Ectodermal cell (in vitro differentiated cells): Measurements from ENCODE around the gene SEPTIN11.

Experiments
- H3K27ac ChIP-seq: 2 replicates; pipeline ENCODE4 v1.7.0; 2013; ENCODE audit warnings: mild to moderate bottlenecking, low read depth, low read length; ENCODE audit not compliant: insufficient read depth, poor library complexity, severe bottlenecking
- H3K27me3 ChIP-seq: 2 replicates; pipeline ENCODE4 v1.7.0; 2013; ENCODE audit warnings: mild to moderate bottlenecking, low read length; ENCODE audit not compliant: insufficient read depth, control insufficient read depth, poor library complexity, severe bottlenecking
- H3K36me3 ChIP-seq: one replicate; pipeline ENCODE4 v1.7.0; 2013; ENCODE audit warnings: low read length; ENCODE audit not compliant: control insufficient read depth, insufficient read depth
- H3K4me1 ChIP-seq: one replicate; pipeline ENCODE4 v1.7.0; 2013; ENCODE audit warnings: low read length; ENCODE audit not compliant: control insufficient read depth, insufficient read depth
- H3K4me3 ChIP-seq: 2 replicates; pipeline ENCODE4 v1.7.0; 2013; ENCODE audit warnings: low read depth, low read length, control low read depth; ENCODE audit not compliant: insufficient read depth
- H3K9me3 ChIP-seq: 2 replicates; pipeline ENCODE4 v1.7.0; 2013; ENCODE audit warnings: mild to moderate bottlenecking, low read length, moderate library complexity; ENCODE audit not compliant: control insufficient read depth
- WGBS, 2 experiments: methylation state at CpG; one replicate each; pipeline ENCODE4 v1.1.7; 2013; ENCODE audit warnings: missing lambda C conversion rate in 2 of 2; 5-methylcytosine and 5-hydroxymethylcytosine counted together

SEPTIN11 gene

DNA sequence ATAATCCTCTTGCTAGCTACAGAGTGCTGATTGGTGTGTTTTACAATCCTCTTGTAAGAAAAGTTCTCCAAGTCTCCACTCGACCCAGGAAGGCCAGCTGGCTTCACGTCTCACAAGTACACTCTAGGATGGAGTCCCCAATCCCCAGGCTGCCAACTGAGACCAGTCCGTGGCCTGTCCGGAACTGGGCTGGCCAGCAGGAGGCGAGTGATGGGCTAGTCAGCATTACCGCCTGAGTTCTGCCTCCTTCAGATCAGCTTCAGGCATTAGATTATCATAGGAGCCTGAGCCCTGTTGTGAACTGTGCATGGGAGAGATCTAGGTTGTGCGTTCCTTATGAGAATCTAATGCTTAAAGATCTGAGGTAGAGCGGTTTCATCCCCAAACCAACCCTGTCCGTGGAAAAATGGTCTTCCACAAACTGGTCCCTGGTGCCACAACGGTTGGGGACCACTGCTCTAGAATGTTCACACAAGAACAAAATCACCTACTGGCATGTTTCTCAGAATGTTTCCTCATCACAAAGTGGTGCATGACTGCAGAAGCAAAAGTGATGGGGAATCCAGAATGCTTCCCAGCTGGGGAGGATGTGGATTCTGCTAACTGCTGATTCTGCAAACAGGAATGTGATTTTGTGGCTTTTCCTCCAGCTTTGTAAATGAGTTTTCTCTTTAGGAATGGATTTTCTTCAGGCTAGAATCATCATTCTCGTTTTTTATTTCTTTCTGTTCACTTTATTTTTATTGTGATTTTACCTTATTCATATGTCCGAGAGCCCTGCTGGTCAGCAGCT, 40.9 kb downstream of the SEPTIN11 start:
- H3K4me1 ChIP-seq = peaks cover 6% of the 10 kb centered on the region
- H3K36me3 ChIP-seq = no peaks in the 10 kb centered on the region
- H3K4me3 ChIP-seq = no peak overlapping the region
- no peak overlapping the region for H3K27ac ChIP-seq
- no peaks in the 10 kb centered on the region for H3K9me3 ChIP-seq
- no peaks in the 10 kb centered on the region for H3K27me3 ChIP-seq
- 94% methylated on average over 11 to 12 of the region's 12 CpGs for WGBS, 2 experiments

DNA sequence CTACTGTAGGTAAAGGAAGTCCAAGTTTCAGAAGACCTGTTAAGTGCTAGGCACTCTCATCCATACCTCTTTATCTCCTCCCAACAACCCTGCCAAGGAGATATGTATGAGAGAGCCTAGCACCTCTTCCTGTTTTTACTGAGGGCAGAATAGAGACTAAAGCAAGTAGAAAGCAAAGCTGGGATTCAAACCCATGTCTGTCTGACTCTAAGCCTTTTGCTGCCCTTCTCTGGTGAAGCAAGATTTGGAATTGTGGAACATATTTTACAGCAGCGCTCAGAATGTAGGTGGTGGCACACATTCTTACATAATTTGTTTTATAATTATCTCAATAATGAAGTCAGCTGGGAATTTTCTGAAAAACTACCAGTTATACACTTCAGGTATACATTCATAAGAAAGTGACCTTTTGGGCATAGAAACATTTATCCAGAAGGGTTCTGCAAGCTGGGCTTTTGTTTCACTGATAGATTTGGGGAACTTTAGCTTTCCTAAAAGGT, 41.7 kb downstream of the SEPTIN11 start:
- 100% methylated on average over 1 of the region's 1 CpG; no CpG with 5 or more reads in 1 of the 2 experiments for WGBS, 2 experiments
- no peaks in the 10 kb centered on the region for H3K36me3 ChIP-seq

DNA sequence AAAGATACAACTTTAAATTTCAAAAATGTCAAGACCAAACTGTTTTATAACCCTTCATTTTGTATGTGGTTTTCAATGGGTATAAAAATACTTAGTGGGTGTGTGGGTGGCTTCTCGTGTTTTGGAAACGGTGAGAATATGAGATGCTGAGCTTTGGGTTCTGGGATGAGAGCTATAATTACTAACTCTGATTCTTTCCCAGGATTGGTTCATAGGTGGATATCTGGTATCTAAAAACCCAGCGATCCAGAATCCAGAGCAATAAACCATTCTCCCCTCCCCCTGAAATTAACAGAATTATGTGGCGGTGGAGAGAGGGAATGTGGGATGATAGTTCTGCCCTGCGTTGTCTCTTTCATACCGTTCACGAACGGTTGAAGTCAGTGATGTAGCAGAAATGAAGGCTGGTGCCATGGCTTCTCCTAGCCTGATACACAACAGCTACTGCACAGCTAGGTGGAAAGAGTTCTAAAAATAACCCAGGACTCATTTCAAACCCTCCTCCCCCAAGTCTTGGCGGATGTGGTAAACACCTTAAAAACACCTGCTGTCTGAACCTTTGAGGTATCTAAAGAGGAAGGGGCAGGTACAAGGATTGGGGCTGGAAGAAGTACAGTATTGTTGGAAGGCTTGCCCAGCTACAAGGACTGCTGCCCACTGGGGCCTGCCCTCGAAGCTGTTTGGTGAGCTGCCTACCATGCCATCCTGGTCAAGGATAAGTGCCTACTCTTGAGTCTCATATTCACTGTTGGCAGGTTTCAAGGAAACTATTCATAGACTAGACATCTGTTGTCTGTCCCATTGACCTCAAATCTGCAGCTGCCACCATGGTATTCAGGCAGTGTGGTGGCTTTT, 44.5 kb downstream of the SEPTIN11 start:
- H3K4me3 ChIP-seq = no peak overlapping the region
- 83 to 92% methylated on average over 9 of the region's 10 CpGs for WGBS, 2 experiments
- no peak overlapping the region for H3K27ac ChIP-seq
- H3K4me1 ChIP-seq = peaks cover 8% of the 10 kb centered on the region
- peaks cover 8% of the 10 kb centered on the region for H3K36me3 ChIP-seq
- no peaks in the 10 kb centered on the region for H3K27me3 ChIP-seq
- H3K9me3 ChIP-seq = no peaks in the 10 kb centered on the region

More for the DNA sequence above, 41.7 kb downstream of the SEPTIN11 start:
- no peak overlapping the region for H3K4me3 ChIP-seq
- H3K27me3 ChIP-seq = no peaks in the 10 kb centered on the region
- H3K27ac ChIP-seq = no peak overlapping the region
- no peaks in the 10 kb centered on the region for H3K9me3 ChIP-seq
- H3K4me1 ChIP-seq = peaks cover 10% of the 10 kb centered on the region

DNA sequence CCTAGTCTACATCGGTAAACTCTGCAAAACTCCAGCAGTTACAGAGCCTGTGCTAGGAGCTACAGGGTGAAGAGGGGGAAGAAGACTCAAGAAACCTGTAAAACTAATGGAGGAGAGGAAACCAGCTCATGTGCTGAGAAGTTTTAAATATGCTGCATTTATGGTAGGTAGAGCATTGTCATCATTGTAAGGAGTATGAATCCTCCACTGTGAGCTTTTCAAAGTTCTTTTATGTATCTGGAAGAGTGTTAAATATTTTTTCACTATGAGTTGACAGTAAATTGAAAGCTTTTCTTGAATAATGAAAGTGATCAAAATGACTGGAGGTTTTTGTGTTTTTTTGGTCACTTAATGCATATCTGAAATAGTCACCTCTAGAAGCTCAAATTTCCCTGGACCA, 46.2 kb downstream of the SEPTIN11 start:
- H3K27ac ChIP-seq = no peak overlapping the region
- peaks cover 8% of the 10 kb centered on the region for H3K36me3 ChIP-seq
- no peaks in the 10 kb centered on the region for H3K27me3 ChIP-seq

DNA sequence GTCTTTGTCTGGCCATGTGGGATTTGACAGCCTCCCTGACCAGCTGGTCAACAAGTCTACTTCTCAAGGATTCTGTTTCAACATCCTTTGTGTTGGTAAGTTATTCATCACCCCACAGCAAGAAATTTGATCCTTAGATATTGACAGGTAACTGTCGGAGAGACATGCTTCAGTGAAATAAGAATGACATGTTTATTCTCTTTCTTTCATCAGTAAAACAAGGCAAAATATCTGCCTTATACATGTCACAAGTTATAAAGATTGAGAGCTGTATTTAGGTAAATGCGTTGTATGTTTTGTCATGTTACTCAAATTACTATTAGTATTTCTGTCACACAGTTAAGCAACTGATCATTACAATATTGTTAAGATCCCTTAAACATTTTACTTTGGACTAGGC, 46.9 kb downstream of the SEPTIN11 start:
- 86% methylated on average over 1 of the region's 2 CpGs; no CpG with 5 or more reads in 1 of the 2 experiments for WGBS, 2 experiments
- peaks cover 8% of the 10 kb centered on the region for H3K4me1 ChIP-seq
- H3K27ac ChIP-seq = no peak overlapping the region
- H3K36me3 ChIP-seq = peaks cover 8% of the 10 kb centered on the region
- no peaks in the 10 kb centered on the region for H3K27me3 ChIP-seq
- H3K9me3 ChIP-seq = no peaks in the 10 kb centered on the region
- no peak overlapping the region for H3K4me3 ChIP-seq

More for the DNA sequence above, 46.2 kb downstream of the SEPTIN11 start:
- Histone ChIP-seq H3K4me3 (no peak overlapping the region), H3K4me1 (peaks cover 8% of the 10 kb centered on the region), H3K9me3 (no peaks in the 10 kb centered on the region)
- WGBS, 2 experiments = 100% methylated on average over 1 of the region's 1 CpG

DNA sequence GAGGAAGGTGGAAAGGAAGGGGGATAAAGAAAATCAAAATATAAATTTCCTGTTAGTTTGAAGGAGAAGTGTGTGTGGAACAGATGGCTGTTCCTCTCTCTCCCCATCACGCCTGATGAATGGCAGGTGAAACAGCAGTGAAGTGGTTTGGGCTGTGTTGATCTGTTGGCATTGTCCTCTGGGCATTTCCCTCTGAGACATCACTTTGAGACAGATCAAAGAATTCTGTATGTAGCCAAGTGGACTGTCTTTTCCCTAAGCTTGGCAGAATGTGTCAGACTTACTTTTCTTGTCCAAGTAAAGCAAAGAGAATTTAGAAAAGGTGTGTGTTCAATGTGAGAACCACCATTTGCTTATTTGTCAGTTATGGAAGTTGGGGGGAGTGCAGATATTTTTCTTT, 47.5 kb downstream of the SEPTIN11 start:
- H3K36me3 ChIP-seq = peaks cover 8% of the 10 kb centered on the region
- H3K27me3 ChIP-seq = no peaks in the 10 kb centered on the region
- H3K4me3 ChIP-seq = no peak overlapping the region
- no peak overlapping the region for H3K27ac ChIP-seq
- WGBS, 2 experiments = 83 to 100% methylated on average over 1 of the region's 1 CpG
- H3K4me1 ChIP-seq = peaks cover 14% of the 10 kb centered on the region
- H3K9me3 ChIP-seq = no peaks in the 10 kb centered on the region

DNA sequence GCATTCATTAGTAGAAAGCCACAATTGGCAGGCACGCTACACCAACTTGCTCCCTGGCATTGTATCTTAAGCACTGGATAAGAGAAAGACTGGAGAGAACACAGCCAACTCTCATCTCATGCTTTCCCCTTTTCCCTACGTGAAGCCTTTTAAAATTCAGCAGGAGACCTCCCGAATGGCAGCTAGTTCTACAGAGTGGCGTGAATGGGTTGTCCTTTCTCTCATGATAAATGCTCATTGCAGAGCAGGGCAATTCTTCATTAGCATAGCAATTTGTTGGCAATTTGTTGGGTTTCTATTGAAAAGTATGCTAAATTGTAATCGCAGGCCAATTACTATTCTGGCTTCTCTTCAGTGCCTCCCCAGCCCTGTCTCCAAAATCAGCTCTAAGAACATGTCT, 48.0 kb downstream of the SEPTIN11 start:
- no peaks in the 10 kb centered on the region for H3K27me3 ChIP-seq
- no peaks in the 10 kb centered on the region for H3K9me3 ChIP-seq
- peaks cover 14% of the 10 kb centered on the region for H3K4me1 ChIP-seq
- H3K27ac ChIP-seq = peak overlapping the region; percentile 30
- H3K36me3 ChIP-seq = peaks cover 8% of the 10 kb centered on the region
- 40 to 44% methylated on average over 5 of the region's 5 CpGs for WGBS, 2 experiments
- H3K4me3 ChIP-seq = no peak overlapping the region

DNA sequence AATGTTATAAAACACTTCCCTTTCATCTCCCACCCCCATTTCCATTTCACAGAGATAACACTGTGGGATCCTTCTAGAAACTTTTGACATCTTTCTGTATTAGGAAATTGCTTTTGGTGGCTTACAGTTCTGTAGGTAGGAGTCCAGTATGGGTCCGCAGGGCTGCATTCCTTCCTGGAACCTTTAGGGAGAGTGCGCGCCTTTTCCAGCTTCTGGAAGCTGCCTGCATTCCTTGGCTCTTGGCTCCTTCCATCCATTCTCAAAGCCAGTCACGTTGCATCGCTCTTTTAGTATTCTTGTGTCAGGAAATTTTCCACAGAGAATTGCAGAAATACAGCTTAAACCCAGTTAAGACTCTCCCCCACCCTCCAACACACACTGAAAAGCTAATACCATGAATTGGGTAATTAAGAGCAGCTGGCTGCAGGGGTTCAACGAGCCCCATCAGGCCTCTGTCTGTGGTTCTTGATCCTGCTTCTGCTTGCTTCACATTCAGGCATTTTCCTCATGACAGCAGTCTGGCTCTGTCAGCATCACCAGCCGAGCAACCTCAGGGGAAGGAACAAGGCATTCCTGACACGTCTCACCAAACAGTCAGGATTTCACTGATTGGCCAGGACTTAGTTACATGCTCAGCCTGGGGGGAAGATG, 48.8 kb downstream of the SEPTIN11 start:
- H3K4me3 ChIP-seq = no peak overlapping the region
- no peak overlapping the region for H3K27ac ChIP-seq
- H3K9me3 ChIP-seq = no peaks in the 10 kb centered on the region
- H3K27me3 ChIP-seq = no peaks in the 10 kb centered on the region
- H3K4me1 ChIP-seq = peaks cover 19% of the 10 kb centered on the region
- H3K36me3 ChIP-seq = peaks cover 8% of the 10 kb centered on the region
- 79 to 86% methylated on average over 8 of the region's 8 CpGs for WGBS, 2 experiments
